22Rv1 (cell line): ENCODE measurements around the gene CPSF3.
"Not testable (repeated sequence)": the region's sequence is repeated elsewhere in the genome, so short reads cannot be mapped to it uniquely, and the experiment has no call there.

ENCODE experiments used
- H3K27ac ChIP-seq: fragments of 450-650 bp; 2 replicates; pipeline ENCODE4 v1.5.1; 2017
- CTCF ChIP-seq: fragments of 450-650 bp; IDR thresholded peaks from 2 replicates; pipeline ENCODE4 v1.5.1; 2017; ENCODE audit warnings: mild to moderate bottlenecking
- ZFX ChIP-seq: fragments of 450-650 bp; IDR thresholded peaks from 2 replicates; pipeline ENCODE4 v1.6.1; 2017; ENCODE audit warnings: antibody characterized with exemption, borderline replicate concordance

CPSF3 gene

GRCh38 chr2:9497017-9497416 is 73.6 kb downstream of the CPSF3 start:
- TF ChIP-seq ZFX (no peak), CTCF (no peak)
- no peak overlapping the region; the same call in 1 of the 2 replicates for H3K27ac ChIP-seq

GRCh38 chr2:9498210-9498609 is 74.8 kb downstream of the CPSF3 start:
- H3K27ac ChIP-seq, result no peak overlapping the region
- no peak for TF ChIP-seq CTCF
- TF ChIP-seq ZFX, result no peak

GRCh38 chr2:9508931-9509330 is 85.5 kb downstream of the CPSF3 start:
- no peak for TF ChIP-seq ZFX
- TF ChIP-seq CTCF, result no peak
- no peak overlapping the region for H3K27ac ChIP-seq

DNA sequence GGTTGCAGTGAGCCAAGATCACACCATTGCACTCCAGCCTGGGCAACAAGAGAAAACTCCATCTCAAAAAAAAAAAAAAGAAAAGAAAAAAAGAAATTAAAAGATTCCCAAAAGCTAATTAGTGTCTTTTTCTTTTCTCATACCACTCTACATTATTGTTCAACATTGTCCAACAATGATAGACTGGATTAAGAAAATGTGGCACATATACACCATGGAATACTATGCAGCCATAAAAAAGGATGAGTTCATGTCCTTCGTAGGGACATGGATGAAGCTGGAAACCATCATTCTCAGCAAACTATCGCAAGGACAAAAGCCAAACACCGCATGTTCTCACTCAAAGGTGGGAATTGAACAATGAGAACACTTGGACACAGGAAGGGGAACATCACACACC is 90.5 kb downstream of the CPSF3 start:
- not testable (repeated sequence) for H3K27ac ChIP-seq

DNA sequence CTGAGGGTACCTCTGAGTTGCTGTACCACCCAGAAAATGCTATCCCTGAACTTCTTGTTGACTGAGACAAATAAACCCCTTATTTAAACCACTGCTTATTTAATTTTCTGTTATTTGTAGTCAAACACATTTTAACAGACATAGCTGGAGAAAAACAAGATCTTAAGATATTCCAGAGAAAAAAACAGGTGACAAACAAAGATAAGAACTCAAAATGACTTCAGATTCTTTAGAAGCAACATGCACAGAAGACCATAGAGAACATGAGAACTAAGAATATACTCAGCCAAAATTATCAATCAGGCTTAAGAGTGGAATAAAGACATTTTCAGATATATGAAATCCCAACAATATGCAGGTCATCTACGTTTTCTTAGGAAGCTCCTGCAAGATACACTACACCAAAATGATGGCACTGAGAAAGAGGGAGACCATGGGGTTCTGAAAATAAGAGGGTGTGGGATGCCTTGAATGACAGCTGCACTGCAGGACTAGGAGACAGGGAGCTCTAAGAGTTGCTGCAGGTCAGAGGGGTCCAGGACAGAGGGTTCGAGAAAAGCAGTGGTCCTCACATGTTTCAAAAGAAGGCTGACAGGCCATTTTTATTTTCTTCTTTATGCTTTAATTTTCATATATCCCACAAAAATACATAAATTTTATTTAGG is 93.8 kb downstream of the CPSF3 start:
- no peak overlapping the region for H3K27ac ChIP-seq
- TF ChIP-seq CTCF (no peak), ZFX (no peak)

DNA sequence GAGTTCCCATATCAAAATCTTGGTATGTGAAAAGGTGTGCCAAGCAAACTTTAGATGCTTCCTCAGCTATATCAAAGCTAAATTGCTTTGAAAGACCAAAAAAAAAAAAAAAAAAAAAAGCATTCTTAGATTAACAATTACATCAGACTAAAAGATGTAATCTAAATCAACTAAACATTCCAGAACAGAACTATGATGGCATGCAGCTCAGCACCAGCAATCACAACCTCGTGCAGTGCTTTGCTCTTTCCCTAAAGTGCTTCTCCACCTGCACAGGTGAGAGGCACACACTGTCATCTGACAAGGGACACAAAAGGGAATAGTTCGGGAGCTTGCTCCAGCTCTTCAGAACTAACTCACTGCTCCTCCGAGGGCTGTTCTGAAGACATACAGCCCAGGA is 94.7 kb downstream of the CPSF3 start:
- H3K27ac ChIP-seq, result no peak overlapping the region
- TF ChIP-seq ZFX, result no peak
- no peak for TF ChIP-seq CTCF

GRCh38 chr2:9518780-9519179 is 95.3 kb downstream of the CPSF3 start:
- TF ChIP-seq ZFX, result no peak
- no peak overlapping the region for H3K27ac ChIP-seq

GRCh38 chr2:9519250-9519649 is 95.8 kb downstream of the CPSF3 start:
- H3K27ac ChIP-seq, result no peak overlapping the region
- no peak for TF ChIP-seq CTCF
